T-cell (primary cell): ENCODE data around the gene ROPN1. TPM values are rescaled to one million over a fixed set of nuclear protein-coding genes. Genes with fewer than 3 reads are reported as not detected.

ENCODE experiments used
- ATAC-seq, 4 experiments: fragments of 200-7000 bp in 3 of 4; fragments of 150-1000 bp in 1 of 4; cut with Tn5 transposase; replicated peaks in 1 of 4; 1 replicate in 3 of 4; 2 replicates in 1 of 4; pipeline ENCODE4 v1.10.0; 2021; ENCODE audit warnings: moderate library complexity in 3 of 4, mild to moderate bottlenecking in 2 of 4, moderate number of reproducible peaks in 1 of 4
- CTCF ChIA-PET, 2 donors: fragments of 300-600 bp; sonication (Branson Sonifier 250); formaldehyde crosslinking; loops; one replicate each; lab custom pipeline; 2022; ENCODE audit warnings: antibody characterized with exemption in 2 of 2; lab: Charles Lee
- POLR2A ChIA-PET, 2 donors: fragments of 300-600 bp; sonication (Branson Sonifier 250); formaldehyde crosslinking; loops; one replicate each; lab custom pipeline; 2022; ENCODE audit warnings: antibody characterized with exemption in 2 of 2; lab: Charles Lee
- DNase-seq, 35 experiments: peaks; one replicate each; pipeline versions ENCODE4 v3.0.0 to v3.0.0-alpha.2; 2013 to 2023
- H3K27ac ChIP-seq: one replicate; pipeline ENCODE4 v1.5.1; 2013; ENCODE audit warnings: low read length
- H3K27me3 ChIP-seq, 2 experiments: replicated peaks in 1 of 2; 1 replicate in 1 of 2; 2 replicates in 1 of 2; pipeline versions ENCODE4 v1.6.1 to v1.7.0; 2013; ENCODE audit warnings: low read length in 1 of 2, mixed read lengths in 1 of 2; ENCODE audit not compliant: control insufficient read depth in 2 of 2, insufficient read depth in 2 of 2; ENCODE audit errors: extremely low read depth in 1 of 2
- H3K36me3 ChIP-seq, 2 donors: 1 replicate in 1 of 2; 2 replicates in 1 of 2; pipeline versions ENCODE4 v1.6.1 to v1.7.0; 2013; ENCODE audit warnings: low read length in 1 of 2; ENCODE audit not compliant: control insufficient read depth in 2 of 2, insufficient read depth in 1 of 2; ENCODE audit errors: extremely low read depth in 1 of 2
- H3K4me1 ChIP-seq, 2 experiments: 1 replicate in 1 of 2; 2 replicates in 1 of 2; pipeline versions ENCODE4 v1.6.1 to v1.7.0; 2013; ENCODE audit warnings: low read length in 2 of 2, mixed read lengths in 1 of 2; ENCODE audit not compliant: insufficient read depth in 2 of 2, control insufficient read depth in 1 of 2; ENCODE audit errors: extremely low read depth in 1 of 2
- H3K4me3 ChIP-seq, 2 donors: 1 replicate in 1 of 2; 2 replicates in 1 of 2; pipeline versions ENCODE4 v1.5.1 to v1.7.0; 2013; ENCODE audit warnings: mild to moderate bottlenecking in 2 of 2, low read length in 1 of 2, moderate library complexity in 1 of 2; ENCODE audit not compliant: control insufficient read depth in 1 of 2; ENCODE audit errors: extremely low read depth in 1 of 2
- H3K9me3 ChIP-seq: 2 replicates; pipeline ENCODE4 v1.7.0; 2013
- H3K27ac Mint-ChIP-seq, 2 donors: one replicate each; pipeline ENCODE4 v1.8.0; 2020 to 2021; ENCODE audit warnings: mild to moderate bottlenecking in 2 of 2, mixed read lengths in 2 of 2
- H3K27me3 Mint-ChIP-seq, 2 donors: one replicate each; pipeline ENCODE4 v1.8.0; 2021 to 2022; ENCODE audit warnings: mixed read lengths in 2 of 2
- H3K36me3 Mint-ChIP-seq: one replicate; pipeline ENCODE4 v1.8.0; 2021; ENCODE audit warnings: mixed read lengths
- H3K4me1 Mint-ChIP-seq, 3 donors: one replicate each; pipeline ENCODE4 v1.8.0; 2020 to 2022; ENCODE audit warnings: mixed read lengths in 3 of 3, mild to moderate bottlenecking in 1 of 3
- H3K4me3 Mint-ChIP-seq, 3 donors: one replicate each; pipeline ENCODE4 v1.8.0; 2020 to 2022; ENCODE audit warnings: mild to moderate bottlenecking in 3 of 3, mixed read lengths in 3 of 3, moderate library complexity in 3 of 3
- H3K9me3 Mint-ChIP-seq, 3 donors: one replicate each; pipeline ENCODE4 v1.8.0; 2020 to 2022; ENCODE audit warnings: mixed read lengths in 3 of 3
- WGBS: methylation state at CpG from one replicate; pipeline ENCODE4 v1.1.5; 2013; ENCODE audit warnings: missing lambda C conversion rate; ENCODE audit not compliant: insufficient coverage; 5-methylcytosine and 5-hydroxymethylcytosine counted together
- total RNA-seq, 35 experiments: library from RNA in 6 of 35; stranded (reverse) in 6 of 35; fragments of 120-200 nt in 1 of 35; gene quantifications; one replicate each; pipeline versions ENCODE4 v1.2.1 to v1.2.4 and lab custom pipeline; 2013 to 2026

ROPN1 gene
- total RNA-seq, 5 donors from 2014 or later (not counting 1 experiment from before 2014, with no cell fraction given), result not detected

GRCh38 chr3:123935830-123936229 is 56.1 kb downstream of the ROPN1 start:
- ATAC-seq (no peak), DNase-seq (no peak)
- H3K36me3 Mint-ChIP-seq, result peaks cover 50% of the 10 kb centered on the region

GRCh38 chr3:123934250-123934649 is 57.7 kb downstream of the ROPN1 start:
- H3K27ac ChIP-seq, result no peak overlapping the region
- ATAC-seq, result no peak
- Mint-ChIP-seq H3K4me1 (no peaks in the 10 kb centered on the region), H3K4me3 (no peak overlapping the region), H3K36me3 (peaks cover 55% of the 10 kb centered on the region), H3K9me3 (no peaks in the 10 kb centered on the region), H3K27ac (no peak overlapping the region), H3K27me3 (no peaks in the 10 kb centered on the region)
- no peaks in the 10 kb centered on the region for H3K9me3 ChIP-seq
- H3K27me3 ChIP-seq, result no peaks in the 10 kb centered on the region
- no CpG with 5 or more reads among the region's 2 CpGs for WGBS
- ChIA-PET CTCF (no interaction called here), POLR2A (no interaction called here)
- H3K4me3 ChIP-seq, result no peak overlapping the region
- H3K4me1 ChIP-seq, result no peaks in the 10 kb centered on the region
- DNase-seq, result no peak
- peaks cover 0 to 13% of the 10 kb centered on the region in 2 donors for H3K36me3 ChIP-seq

More at GRCh38 chr3:123935830-123936229, 56.1 kb downstream of the ROPN1 start:
- Histone ChIP-seq H3K27me3 (no peaks in the 10 kb centered on the region), H3K27ac (no peak overlapping the region), H3K4me1 (no peaks in the 10 kb centered on the region), H3K4me3 (no peak overlapping the region), H3K9me3 (no peaks in the 10 kb centered on the region), H3K36me3 (peaks cover 0 to 4% of the 10 kb centered on the region in 2 donors)
- Mint-ChIP-seq H3K4me3 (no peak overlapping the region), H3K27me3 (no peaks in the 10 kb centered on the region), H3K27ac (no peak overlapping the region), H3K4me1 (no peaks in the 10 kb centered on the region), H3K9me3 (no peaks in the 10 kb centered on the region)
- ChIA-PET CTCF (no interaction called here), POLR2A (no interaction called here)

GRCh38 chr3:123930445-123930844 is 61.5 kb downstream of the ROPN1 start:
- H3K27me3 Mint-ChIP-seq, result no peaks in the 10 kb centered on the region
- POLR2A ChIA-PET, result no interaction called here

DNA sequence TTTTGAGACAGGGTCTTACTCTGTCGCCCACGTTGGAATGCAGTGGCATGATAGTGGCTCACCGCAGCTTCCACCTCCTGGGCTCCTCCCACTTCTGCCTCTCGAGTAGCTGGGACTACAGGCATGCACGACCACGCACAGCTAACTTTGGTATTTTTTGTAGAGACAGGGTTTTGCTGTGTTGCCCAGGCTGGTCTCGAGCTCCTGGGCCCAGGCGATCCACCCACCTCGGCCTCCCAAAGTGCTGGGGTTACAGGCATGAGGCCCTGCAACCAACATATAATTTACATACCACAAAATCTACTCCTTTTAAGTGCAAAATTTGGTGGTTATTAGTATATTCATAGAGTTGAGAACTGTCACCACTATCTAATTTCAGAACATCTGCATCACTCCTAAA is 62.6 kb downstream of the ROPN1 start:
- POLR2A ChIA-PET, result no interaction called here
- H3K9me3 ChIP-seq, result no peaks in the 10 kb centered on the region
- ATAC-seq, result no peak
- DNase-seq, result no peak
- Mint-ChIP-seq H3K4me1 (no peaks in the 10 kb centered on the region), H3K4me3 (no peak overlapping the region), H3K27me3 (no peaks in the 10 kb centered on the region), H3K27ac (no peak overlapping the region), H3K9me3 (peaks cover 0 to 8% (median 1%) of the 10 kb centered on the region in 3 donors), H3K36me3 (peaks cover 62% of the 10 kb centered on the region)
- H3K4me1 ChIP-seq, result no peaks in the 10 kb centered on the region
- CTCF ChIA-PET, result no interaction called here
- no peaks in the 10 kb centered on the region for H3K27me3 ChIP-seq
- no CpG with 5 or more reads among the region's 9 CpGs for WGBS
- no peak overlapping the region for H3K27ac ChIP-seq
- H3K36me3 ChIP-seq, result peaks cover 0 to 13% of the 10 kb centered on the region in 2 donors
- H3K4me3 ChIP-seq, result no peak overlapping the region

More at GRCh38 chr3:123930445-123930844, 61.5 kb downstream of the ROPN1 start:
- ATAC-seq (no peak), DNase-seq (no peak)
- Mint-ChIP-seq H3K27ac (peak overlapping the region in 1 of 2 donors; percentile 6), H3K4me3 (no peak overlapping the region), H3K9me3 (no peaks in the 10 kb centered on the region), H3K36me3 (peaks cover 57% of the 10 kb centered on the region), H3K4me1 (no peaks in the 10 kb centered on the region)
- no peak overlapping the region for H3K4me3 ChIP-seq
- H3K27me3 ChIP-seq, result no peaks in the 10 kb centered on the region
- H3K9me3 ChIP-seq, result no peaks in the 10 kb centered on the region
- H3K27ac ChIP-seq, result no peak overlapping the region
- CTCF ChIA-PET, result no interaction called here
- no peaks in the 10 kb centered on the region for H3K4me1 ChIP-seq
- H3K36me3 ChIP-seq, result peaks cover 0 to 13% of the 10 kb centered on the region in 2 donors

GRCh38 chr3:123926396-123926795 is 65.5 kb downstream of the ROPN1 start:
- Histone ChIP-seq H3K4me3 (no peak overlapping the region), H3K36me3 (peaks cover 0 to 18% of the 10 kb centered on the region in 2 donors), H3K27ac (no peak overlapping the region), H3K27me3 (no peaks in the 10 kb centered on the region), H3K4me1 (no peaks in the 10 kb centered on the region), H3K9me3 (peaks cover 5% of the 10 kb centered on the region)
- no peaks in the 10 kb centered on the region for H3K27me3 Mint-ChIP-seq
- ATAC-seq (no peak), DNase-seq (no peak)
- CTCF ChIA-PET, result no interaction called here
- H3K4me3 Mint-ChIP-seq, result no peak overlapping the region
- peaks cover 14 to 31% (median 21%) of the 10 kb centered on the region in 3 donors for H3K9me3 Mint-ChIP-seq
- no peak overlapping the region for H3K27ac Mint-ChIP-seq
- POLR2A ChIA-PET, result no interaction called here
- H3K36me3 Mint-ChIP-seq, result peaks cover 71% of the 10 kb centered on the region
- H3K4me1 Mint-ChIP-seq, result no peaks in the 10 kb centered on the region

- no peaks in the 10 kb centered on the region for H3K27me3 Mint-ChIP-seq
- CTCF ChIA-PET, result no interaction called here
- peaks cover 28 to 49% (median 32%) of the 10 kb centered on the region in 3 donors for H3K9me3 Mint-ChIP-seq
Measured at GRCh38 chr3:123920868-123921267, 71.1 kb downstream of the ROPN1 start.

DNA sequence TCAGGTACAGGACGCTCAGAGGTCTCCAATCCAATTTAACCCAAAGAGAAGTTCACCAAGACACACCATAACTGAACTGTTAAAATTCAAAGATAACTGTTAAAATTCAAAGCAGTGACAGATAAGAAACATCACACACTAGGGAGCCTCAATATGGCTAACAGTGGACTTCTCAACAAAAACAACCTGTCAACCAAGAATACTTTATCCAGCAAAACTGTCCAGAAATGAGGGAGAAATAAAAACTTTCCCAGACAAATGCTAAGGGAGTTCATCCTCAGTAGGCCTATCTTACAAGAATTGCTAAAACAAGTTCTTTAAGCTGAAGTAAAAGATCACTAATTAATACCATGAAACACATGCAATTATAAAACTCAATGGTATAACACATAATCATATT is 71.5 kb downstream of the ROPN1 start:
- Mint-ChIP-seq H3K4me1 (no peaks in the 10 kb centered on the region), H3K27ac (no peak overlapping the region), H3K27me3 (no peaks in the 10 kb centered on the region), H3K36me3 (peaks cover 70% of the 10 kb centered on the region), H3K9me3 (peaks cover 28 to 49% (median 32%) of the 10 kb centered on the region in 3 donors), H3K4me3 (no peak overlapping the region)
- no peak overlapping the region for H3K4me3 ChIP-seq
- WGBS, result 100% methylated on average over 1 of the region's 1 CpG
- ChIA-PET POLR2A (interaction anchor here in 1 of 2 donors (0.6 kb wide), 1 partner anchor 26 kb away, joined by 3 read pairs; no protein-coding TSS in a partner anchor), CTCF (no interaction called here)
- H3K4me1 ChIP-seq, result no peaks in the 10 kb centered on the region
- ATAC-seq (no peak), DNase-seq (no peak)
- H3K9me3 ChIP-seq, result peaks cover 7% of the 10 kb centered on the region
- H3K27ac ChIP-seq, result no peak overlapping the region
- peaks cover 0 to 4% of the 10 kb centered on the region in 2 experiments for H3K27me3 ChIP-seq
- peaks cover 0 to 16% of the 10 kb centered on the region in 2 donors for H3K36me3 ChIP-seq

More at GRCh38 chr3:123920868-123921267, 71.1 kb downstream of the ROPN1 start:
- peaks cover 0 to 4% of the 10 kb centered on the region in 2 experiments for H3K27me3 ChIP-seq
- peaks cover 0 to 14% of the 10 kb centered on the region in 2 donors for H3K36me3 ChIP-seq
- POLR2A ChIA-PET, result interaction anchor here in 1 of 2 donors (0.6 kb wide), 1 partner anchor 26 kb away, joined by 3 read pairs; no protein-coding TSS in a partner anchor
- H3K27ac Mint-ChIP-seq, result no peak overlapping the region
- H3K4me1 ChIP-seq, result no peaks in the 10 kb centered on the region
- H3K27ac ChIP-seq, result no peak overlapping the region
- H3K36me3 Mint-ChIP-seq, result peaks cover 72% of the 10 kb centered on the region
- H3K4me3 Mint-ChIP-seq, result no peak overlapping the region
- H3K4me1 Mint-ChIP-seq, result no peaks in the 10 kb centered on the region
- H3K9me3 ChIP-seq, result peaks cover 7% of the 10 kb centered on the region
- ATAC-seq (no peak), DNase-seq (no peak)
- H3K4me3 ChIP-seq, result no peak overlapping the region
